Measurements from ENCODE around the gene INPP5A. TPM values are rescaled to one million over a fixed set of nuclear protein-coding genes. Genes with fewer than 3 reads are reported as not detected.

The INPP5A gene
- total and polyA plus RNA-seq, 2 experiments from 2014 or later: 41.2 to 53.6 TPM

DNA sequence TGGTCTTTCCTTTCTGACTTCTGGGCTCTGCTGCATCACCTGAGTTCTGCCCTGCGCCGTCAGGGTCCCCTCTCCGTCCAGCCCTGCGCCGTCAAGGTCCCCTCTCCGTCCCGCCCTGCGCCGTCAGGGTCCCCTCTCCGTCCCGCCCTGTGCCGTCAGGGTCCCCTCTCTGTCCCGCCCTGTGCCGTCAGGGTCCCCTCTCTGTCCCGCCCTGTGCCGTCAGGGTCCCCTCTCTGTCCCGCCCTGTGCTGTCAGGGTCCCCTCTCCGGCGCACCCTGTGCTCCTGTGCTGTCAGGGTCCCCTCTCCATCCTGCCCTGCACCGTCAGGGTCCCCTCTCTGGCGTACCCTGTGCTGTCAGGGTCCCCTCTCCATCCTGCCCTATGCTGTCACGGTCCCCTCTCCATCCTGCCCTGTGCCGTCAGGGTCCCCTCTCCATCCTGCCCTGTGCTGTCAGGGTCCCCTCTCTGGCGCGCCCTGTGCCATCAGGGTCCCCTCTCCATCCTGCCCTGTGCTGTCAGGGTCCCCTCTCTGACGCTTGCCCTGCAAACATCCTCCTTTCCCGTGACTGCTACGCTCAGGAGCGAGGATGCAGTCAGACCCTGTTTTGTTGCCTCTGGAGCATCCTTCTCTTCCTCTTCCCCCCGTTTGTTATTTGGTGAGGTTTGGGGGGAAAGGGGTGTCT is 66.4 kb downstream of the INPP5A start:
- H3K4me2 ChIP-seq: no peak overlapping the region
- H3K79me2 ChIP-seq: peaks cover 94% of the 10 kb centered on the region
- no peaks in the 10 kb centered on the region for H3K27me3 ChIP-seq
- peaks cover 9% of the 10 kb centered on the region for H4K20me1 ChIP-seq (ENCODE audit: insufficient read depth, poor library complexity, severe bottlenecking)
- peaks cover 8% of the 10 kb centered on the region for H3K4me1 ChIP-seq (ENCODE audit: insufficient read depth)
- no peak overlapping the region for H2AFZ ChIP-seq
- H3K9me2 ChIP-seq (replicated peaks; ENCODE audit: insufficient read depth): no peaks in the 10 kb centered on the region
- H3K27ac ChIP-seq: no peak overlapping the region
- whole genome bisulfite sequencing (ENCODE audit: low lambda C conversion rate, missing lambda C conversion rate): 98% methylated on average over 17 of the region's 30 CpGs
- no peaks in the 10 kb centered on the region for H3K9me3 ChIP-seq (ENCODE audit: low read depth)
- no peak for DNase-seq (ENCODE audit: low spot score)
- no peak overlapping the region for H3K4me3 ChIP-seq
- no peaks in the 10 kb centered on the region for H3K36me3 ChIP-seq (replicated peaks; ENCODE audit: insufficient read depth, low read depth)
- TF ChIP-seq, protein P1, sequence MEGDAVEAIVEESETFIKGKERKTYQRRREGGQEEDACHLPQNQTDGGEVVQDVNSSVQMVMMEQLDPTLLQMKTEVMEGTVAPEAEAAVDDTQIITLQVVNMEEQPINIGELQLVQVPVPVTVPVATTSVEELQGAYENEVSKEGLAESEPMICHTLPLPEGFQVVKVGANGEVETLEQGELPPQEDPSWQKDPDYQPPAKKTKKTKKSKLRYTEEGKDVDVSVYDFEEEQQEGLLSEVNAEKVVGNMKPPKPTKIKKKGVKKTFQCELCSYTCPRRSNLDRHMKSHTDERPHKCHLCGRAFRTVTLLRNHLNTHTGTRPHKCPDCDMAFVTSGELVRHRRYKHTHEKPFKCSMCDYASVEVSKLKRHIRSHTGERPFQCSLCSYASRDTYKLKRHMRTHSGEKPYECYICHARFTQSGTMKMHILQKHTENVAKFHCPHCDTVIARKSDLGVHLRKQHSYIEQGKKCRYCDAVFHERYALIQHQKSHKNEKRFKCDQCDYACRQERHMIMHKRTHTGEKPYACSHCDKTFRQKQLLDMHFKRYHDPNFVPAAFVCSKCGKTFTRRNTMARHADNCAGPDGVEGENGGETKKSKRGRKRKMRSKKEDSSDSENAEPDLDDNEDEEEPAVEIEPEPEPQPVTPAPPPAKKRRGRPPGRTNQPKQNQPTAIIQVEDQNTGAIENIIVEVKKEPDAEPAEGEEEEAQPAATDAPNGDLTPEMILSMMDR (IDR thresholded peaks at IDR 0.05; ENCODE audit: poor library complexity): no peak
- TF ChIP-seq EZH2 (IDR thresholded peaks at IDR 0.05; ENCODE audit: borderline replicate concordance): no peak
- no peak for TF ChIP-seq EZH2phosphoT487 (IDR thresholded peaks at IDR 0.05; ENCODE audit: low read depth, severe bottlenecking, unreplicated experiment)

DNA sequence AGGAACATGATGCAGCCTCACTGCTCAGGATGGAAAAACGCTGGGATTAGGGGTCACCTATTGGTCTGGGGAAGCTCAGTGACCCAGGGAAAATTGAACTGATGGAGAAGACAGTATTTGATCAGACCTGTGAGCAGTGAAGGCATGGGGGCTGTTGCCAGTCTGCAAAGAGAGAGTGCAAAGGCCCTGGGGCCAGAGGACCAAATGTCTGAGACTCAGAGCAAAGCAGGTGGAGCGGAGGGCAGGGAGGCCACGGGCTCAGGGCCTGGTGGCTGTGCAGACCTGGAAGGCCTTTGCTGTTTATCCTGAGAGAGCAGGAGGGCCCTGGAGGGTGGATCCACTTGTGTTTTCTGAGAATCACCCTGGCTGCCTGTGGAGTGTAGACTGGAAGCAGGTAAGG is 67.1 kb downstream of the INPP5A start:
- H4K20me1 ChIP-seq (ENCODE audit: insufficient read depth, poor library complexity, severe bottlenecking): peaks cover 9% of the 10 kb centered on the region
- DNase-seq (ENCODE audit: low spot score): no peak
- peaks cover 8% of the 10 kb centered on the region for H3K4me1 ChIP-seq (ENCODE audit: insufficient read depth)
- no peak overlapping the region for H3K4me3 ChIP-seq
- H3K27me3 ChIP-seq: no peaks in the 10 kb centered on the region
- no peak overlapping the region for H3K27ac ChIP-seq
- no peaks in the 10 kb centered on the region for H3K9me2 ChIP-seq (replicated peaks; ENCODE audit: insufficient read depth)
- H3K9me3 ChIP-seq (ENCODE audit: low read depth): no peaks in the 10 kb centered on the region
- WGBS (ENCODE audit: low lambda C conversion rate, missing lambda C conversion rate): 93% methylated on average over 3 of the region's 3 CpGs
- H3K79me2 ChIP-seq: peaks cover 87% of the 10 kb centered on the region
- TF ChIP-seq EZH2phosphoT487 (IDR thresholded peaks at IDR 0.05; ENCODE audit: low read depth, severe bottlenecking, unreplicated experiment) (no peak), EZH2 (IDR thresholded peaks at IDR 0.05; ENCODE audit: borderline replicate concordance) (no peak)
- TF ChIP-seq, protein P1 (IDR thresholded peaks at IDR 0.05; ENCODE audit: poor library complexity): no peak
- no peak overlapping the region for H2AFZ ChIP-seq
- no peak overlapping the region for H3K4me2 ChIP-seq
- H3K36me3 ChIP-seq (replicated peaks; ENCODE audit: insufficient read depth, low read depth): no peaks in the 10 kb centered on the region

DNA sequence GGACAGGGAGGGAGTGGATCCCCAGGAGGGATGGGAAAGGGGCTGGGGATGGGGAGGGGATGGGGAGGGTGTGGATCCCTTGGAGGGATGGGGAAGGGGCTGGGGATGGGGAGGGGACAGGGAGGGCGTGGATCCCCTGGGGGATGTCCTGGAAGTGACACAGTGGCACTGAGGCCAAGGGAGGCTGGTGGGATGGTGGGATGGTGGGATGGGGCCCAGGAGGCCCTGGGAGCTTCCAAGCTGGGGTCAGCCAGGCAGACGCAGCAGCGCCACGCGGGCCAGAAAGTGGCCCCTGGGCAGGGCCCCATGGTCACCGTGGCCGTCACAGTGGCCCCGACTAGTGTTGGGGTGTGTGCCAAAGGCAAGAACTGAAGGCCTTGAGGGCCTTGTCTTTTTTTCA is 67.8 kb downstream of the INPP5A start:
- WGBS (ENCODE audit: low lambda C conversion rate, missing lambda C conversion rate): 98% methylated on average over 6 of the region's 8 CpGs
- Histone ChIP-seq H3K27me3 (no peaks in the 10 kb centered on the region), H3K9me3 (ENCODE audit: low read depth) (no peaks in the 10 kb centered on the region)

More for the DNA sequence above, 67.8 kb downstream of the INPP5A start:
- H3K27ac ChIP-seq: no peak overlapping the region
- H3K4me1 ChIP-seq (ENCODE audit: insufficient read depth): peaks cover 8% of the 10 kb centered on the region
- TF ChIP-seq EZH2 (IDR thresholded peaks at IDR 0.05; ENCODE audit: borderline replicate concordance): no peak
- TF ChIP-seq, protein P1 (IDR thresholded peaks at IDR 0.05; ENCODE audit: poor library complexity): no peak
- no peak for TF ChIP-seq EZH2phosphoT487 (IDR thresholded peaks at IDR 0.05; ENCODE audit: low read depth, severe bottlenecking, unreplicated experiment)
- no peak overlapping the region for H3K4me3 ChIP-seq
- peaks cover 84% of the 10 kb centered on the region for H3K79me2 ChIP-seq
- H3K36me3 ChIP-seq (replicated peaks; ENCODE audit: insufficient read depth, low read depth): no peaks in the 10 kb centered on the region
- no peak for DNase-seq (ENCODE audit: low spot score)
- H2AFZ ChIP-seq: no peak overlapping the region
- H3K4me2 ChIP-seq: no peak overlapping the region
- H3K9me2 ChIP-seq (replicated peaks; ENCODE audit: insufficient read depth): no peaks in the 10 kb centered on the region
- H4K20me1 ChIP-seq (ENCODE audit: insufficient read depth, poor library complexity, severe bottlenecking): peaks cover 9% of the 10 kb centered on the region
